ENCODE results near the gene GPC5.

Gene GPC5

GRCh38 chr13:91468301-91468700, 69.9 kb downstream of the GPC5 start:
- H4K20me1 ChIP-seq (ENCODE audit: low read depth, low read length): no peaks in the 10 kb centered on the region
- H3K9ac ChIP-seq (ENCODE audit: low read length): no peak overlapping the region
- no peaks in the 10 kb centered on the region for H3K9me3 ChIP-seq (ENCODE audit: insufficient read depth, low read length)
- H3K79me2 ChIP-seq (ENCODE audit: insufficient read depth, low read length): no peaks in the 10 kb centered on the region
- H3K27ac ChIP-seq (ENCODE audit: low read depth, low read length): no peak overlapping the region
- no peak overlapping the region for H3K4me3 ChIP-seq (ENCODE audit: insufficient read depth, low read length, poor library complexity, severe bottlenecking)
- no peak overlapping the region for H2AFZ ChIP-seq (ENCODE audit: low read depth, low read length, severe bottlenecking)
- no peak for TF ChIP-seq EZH2phosphoT487 (conservative IDR thresholded peaks at IDR 0.05; ENCODE audit: low read length)
- TF ChIP-seq CTCF (IDR thresholded peaks at IDR 0.05; ENCODE audit: insufficient read depth, low read length, poor library complexity, severe bottlenecking): no peak
- no peaks in the 10 kb centered on the region for H3K27me3 ChIP-seq (ENCODE audit: low read length)
- no peaks in the 10 kb centered on the region for H3K36me3 ChIP-seq (ENCODE audit: low read length)
- H3K4me2 ChIP-seq (ENCODE audit: low read depth, low read length, poor library complexity, severe bottlenecking): no peak overlapping the region
- H3K9me2 ChIP-seq (replicated peaks; ENCODE audit: insufficient read depth, low read length): no peaks in the 10 kb centered on the region
- no peaks in the 10 kb centered on the region for H3F3A ChIP-seq (ENCODE audit: insufficient read depth)

- TF ChIP-seq CTCF (IDR thresholded peaks at IDR 0.05; ENCODE audit: insufficient read depth, low read length, poor library complexity, severe bottlenecking) (no peak), EZH2phosphoT487 (conservative IDR thresholded peaks at IDR 0.05; ENCODE audit: low read length) (no peak)
- H3K27me3 ChIP-seq (ENCODE audit: low read length): no peaks in the 10 kb centered on the region
Observed at GRCh38 chr13:91470084-91470621, 71.7 kb downstream of the GPC5 start.

GRCh38 chr13:91470681-91471080, 72.3 kb downstream of the GPC5 start:
- TF ChIP-seq EZH2phosphoT487 (conservative IDR thresholded peaks at IDR 0.05; ENCODE audit: low read length) (no peak), CTCF (IDR thresholded peaks at IDR 0.05; ENCODE audit: insufficient read depth, low read length, poor library complexity, severe bottlenecking) (no peak)
- Histone ChIP-seq H3K4me2 (ENCODE audit: low read depth, low read length, poor library complexity, severe bottlenecking) (no peak overlapping the region), H3K9ac (ENCODE audit: low read length) (no peak overlapping the region), H3K9me3 (ENCODE audit: insufficient read depth, low read length) (no peaks in the 10 kb centered on the region), H3K79me2 (ENCODE audit: insufficient read depth, low read length) (no peaks in the 10 kb centered on the region), H3K4me3 (ENCODE audit: insufficient read depth, low read length, poor library complexity, severe bottlenecking) (no peak overlapping the region), H2AFZ (ENCODE audit: low read depth, low read length, severe bottlenecking) (no peak overlapping the region), H3K36me3 (ENCODE audit: low read length) (no peaks in the 10 kb centered on the region), H3K27me3 (ENCODE audit: low read length) (no peaks in the 10 kb centered on the region), H3K9me2 (replicated peaks; ENCODE audit: insufficient read depth, low read length) (no peaks in the 10 kb centered on the region), H3F3A (ENCODE audit: insufficient read depth) (no peaks in the 10 kb centered on the region), H4K20me1 (ENCODE audit: low read depth, low read length) (no peaks in the 10 kb centered on the region), H3K27ac (ENCODE audit: low read depth, low read length) (no peak overlapping the region)

More at GRCh38 chr13:91470084-91470621, 71.7 kb downstream of the GPC5 start:
- H3K9me3 ChIP-seq (ENCODE audit: insufficient read depth, low read length): no peaks in the 10 kb centered on the region
- H4K20me1 ChIP-seq (ENCODE audit: low read depth, low read length): no peaks in the 10 kb centered on the region
- no peaks in the 10 kb centered on the region for H3K9me2 ChIP-seq (replicated peaks; ENCODE audit: insufficient read depth, low read length)
- no peak overlapping the region for H2AFZ ChIP-seq (ENCODE audit: low read depth, low read length, severe bottlenecking)
- H3K27ac ChIP-seq (ENCODE audit: low read depth, low read length): no peak overlapping the region
- no peaks in the 10 kb centered on the region for H3F3A ChIP-seq (ENCODE audit: insufficient read depth)
- H3K4me3 ChIP-seq (ENCODE audit: insufficient read depth, low read length, poor library complexity, severe bottlenecking): no peak overlapping the region
- no peak overlapping the region for H3K4me2 ChIP-seq (ENCODE audit: low read depth, low read length, poor library complexity, severe bottlenecking)
- no peaks in the 10 kb centered on the region for H3K36me3 ChIP-seq (ENCODE audit: low read length)
- H3K79me2 ChIP-seq (ENCODE audit: insufficient read depth, low read length): no peaks in the 10 kb centered on the region
- no peak overlapping the region for H3K9ac ChIP-seq (ENCODE audit: low read length)

Data from SU-DHL-6 (cell line).